H1 (cell line): ENCODE results near the gene FAU. TPM values are rescaled to one million over a fixed set of nuclear protein-coding genes. Genes with fewer than 3 reads are reported as not detected.

ENCODE experiments used
- SP1 ChIP-seq: IDR thresholded peaks from 2 replicates; pipeline ENCODE4 v1.6.1; 2011; ENCODE audit warnings: low read depth, low read length
- polyA plus RNA-seq, 7 experiments: library from polyadenylated mRNA; depleted of rRNA in 3 of 7; stranded (reverse) in 5 of 7; unstranded in 2 of 7; fragments of >200 nt in 5 of 7; fragments of 200-250 nt in 2 of 7; gene quantifications; 1 replicate in 5 of 7; 2 replicates in 1 of 7; 4 replicates in 1 of 7; pipeline versions ENCODE4 v1.2.1 to v1.2.3, GENCODE V29; 2011 to 2013; ENCODE audit warnings: missing spikeins in 2 of 7, mixed read lengths in 2 of 7
- total RNA-seq: library from RNA; stranded (reverse); fragmentation: NEBNext Ultra II Directional; extraction: Animal tissue kit (Norgen Biotek cat#: 25700); gene quantifications from 2 replicates; pipeline ENCODE4 v1.2.1, GENCODE V29; 2021

FAU gene
- total and polyA plus RNA-seq, 2 of the 8 experiments (the other 6 are each of a cell fraction or from before 2014, with no cell fraction given), result 826 to 896 TPM

DNA sequence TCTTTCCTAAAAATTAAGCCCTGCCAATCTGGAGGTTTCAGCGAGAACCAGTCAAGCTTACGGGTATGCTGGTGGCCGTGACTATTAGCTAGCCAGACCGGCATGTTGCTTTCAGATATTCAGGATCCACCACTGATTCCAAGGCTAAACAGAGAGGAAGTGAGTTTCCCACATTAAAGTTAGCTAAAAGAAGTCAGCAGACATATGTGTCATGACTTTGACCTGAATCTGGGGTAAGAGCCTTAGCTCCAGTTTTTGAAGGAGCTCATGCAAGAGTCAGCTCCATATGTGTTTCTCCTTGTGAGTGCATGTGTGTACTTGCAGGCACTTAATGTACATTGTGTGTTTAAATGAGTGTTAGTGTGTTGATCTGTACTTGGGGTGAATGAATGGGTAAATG lies 36.5 kb downstream of the FAU start (continued):
- no peak for TF ChIP-seq SP1
